GM18511 (cell line): ENCODE data around the gene URAD.
"Not testable (repeated sequence)": the region's sequence is repeated elsewhere in the genome, so short reads cannot be mapped to it uniquely, and the experiment has no call there.

Source experiments
- ATAC-seq: cut with Tn5 transposase; IDR thresholded peaks from one replicate; pipeline ENCODE4 v1.9.1; 2021; ENCODE audit warnings: mild to moderate bottlenecking, moderate library complexity; ENCODE audit not compliant: unreplicated experiment

The URAD gene

DNA sequence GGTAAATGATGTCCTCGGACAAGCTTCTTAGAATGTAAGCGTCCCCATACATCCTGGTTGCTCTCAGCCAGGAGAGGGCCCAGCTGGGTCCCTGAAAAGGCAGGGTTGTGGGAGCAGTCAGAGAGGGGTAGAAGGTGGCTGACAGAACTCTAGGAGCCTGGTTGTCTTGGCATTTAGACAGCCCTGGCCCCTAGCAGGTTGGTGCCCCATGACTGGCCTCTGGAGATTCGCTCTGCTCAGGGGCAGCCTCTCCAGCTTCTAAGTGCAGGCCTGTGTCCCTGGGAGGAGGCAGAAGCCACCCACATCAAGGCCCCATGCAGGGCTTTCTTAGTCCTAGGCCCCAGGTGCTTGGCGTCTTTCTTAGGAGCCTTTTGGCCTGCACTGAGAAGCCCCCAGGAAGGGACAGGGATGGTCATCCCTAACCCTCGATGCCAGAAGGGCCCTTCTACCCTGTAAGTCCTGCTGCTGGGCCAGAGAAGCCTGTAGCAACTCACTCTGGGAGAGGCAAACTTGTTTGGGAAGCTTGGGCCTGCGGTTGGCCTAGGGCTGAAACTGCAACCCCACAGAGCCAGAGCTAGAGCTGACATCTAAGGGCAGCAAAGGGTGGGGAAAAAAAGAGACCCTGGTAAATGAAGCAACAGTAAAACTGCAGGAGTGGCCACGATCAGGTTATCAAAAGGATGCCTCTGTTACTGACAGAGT lies 16.6 kb downstream of the URAD start:
- ATAC-seq: no peak

DNA sequence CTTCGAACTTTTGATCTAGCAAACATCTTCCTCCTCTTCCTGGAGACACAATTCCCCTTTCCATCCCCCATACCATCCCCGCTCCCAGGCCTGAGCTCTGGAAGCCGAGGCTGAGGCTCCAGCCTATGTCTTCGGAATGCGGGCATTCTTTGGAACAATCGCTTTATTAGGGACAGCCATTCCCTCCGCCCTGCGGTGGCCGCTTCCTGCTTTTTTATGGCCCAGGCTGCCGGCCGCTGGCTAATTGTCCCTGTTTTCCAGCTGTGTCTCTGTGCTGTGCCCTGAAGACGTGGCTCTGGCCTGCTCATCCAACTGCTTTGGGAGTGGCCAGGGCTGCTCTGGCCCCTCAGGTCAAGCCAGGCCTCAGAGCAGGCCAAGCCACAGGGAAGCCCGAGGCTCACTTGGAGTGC lies 17.3 kb downstream of the URAD start:
- no peak for ATAC-seq

DNA sequence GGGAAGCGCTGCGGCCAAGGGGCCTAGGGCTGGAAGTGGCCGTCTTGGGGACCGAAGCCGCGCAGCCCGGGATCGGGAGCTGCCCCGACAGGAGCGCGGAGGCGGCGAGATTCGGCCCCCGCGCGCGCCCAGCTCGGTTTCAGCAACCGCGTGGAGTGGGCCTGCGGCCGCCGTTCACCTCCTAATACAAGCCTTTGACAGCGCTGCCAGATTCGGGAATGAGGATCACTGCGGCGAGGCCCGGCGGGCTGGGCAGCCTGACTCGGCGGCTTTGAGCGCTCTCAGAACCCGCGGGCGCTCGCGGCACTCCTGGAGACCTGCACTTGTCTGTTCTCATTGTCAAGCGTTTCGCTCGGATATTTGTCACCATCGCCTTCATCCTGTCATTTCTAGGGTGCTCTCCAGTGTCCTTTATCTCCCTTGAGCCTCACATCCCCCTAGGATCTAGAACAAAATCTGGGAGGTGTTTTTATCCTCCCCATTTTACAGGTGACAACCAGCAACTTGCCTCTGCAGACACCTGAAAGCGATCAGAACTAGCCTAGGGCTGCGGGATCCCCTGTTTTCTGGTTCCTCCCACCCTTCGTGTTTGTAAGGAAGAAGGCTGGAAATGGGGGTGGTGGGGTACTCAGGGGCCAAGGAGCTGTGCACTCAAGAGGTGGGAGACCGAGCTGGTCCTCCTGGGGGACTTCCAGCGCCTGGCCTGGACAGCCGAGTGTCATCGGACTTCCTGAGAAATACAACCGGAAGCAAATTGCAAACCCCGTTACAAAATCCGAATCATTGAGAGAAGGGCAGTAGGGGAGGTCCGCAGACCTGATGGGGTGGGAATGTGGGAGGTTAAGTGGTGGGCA lies 17.9 kb downstream of the URAD start:
- no peak for ATAC-seq

DNA sequence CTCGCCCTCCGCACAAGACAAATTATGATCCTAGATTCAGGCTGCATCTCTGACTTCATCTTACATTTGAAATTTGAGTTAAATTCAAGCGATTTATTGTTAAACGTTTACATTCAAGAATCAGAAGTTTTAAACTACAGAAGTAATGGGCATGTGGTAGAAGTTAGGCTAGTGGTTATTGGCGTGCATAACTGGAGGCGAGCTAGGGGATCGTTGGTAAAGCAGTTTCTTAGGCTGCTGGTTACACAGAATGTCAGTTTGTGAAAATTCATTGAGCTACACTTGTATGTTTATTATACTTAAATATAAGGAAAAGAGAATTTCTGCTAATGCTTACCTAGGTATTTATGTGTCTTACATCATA lies 18.6 kb downstream of the URAD start:
- ATAC-seq: no peak

DNA sequence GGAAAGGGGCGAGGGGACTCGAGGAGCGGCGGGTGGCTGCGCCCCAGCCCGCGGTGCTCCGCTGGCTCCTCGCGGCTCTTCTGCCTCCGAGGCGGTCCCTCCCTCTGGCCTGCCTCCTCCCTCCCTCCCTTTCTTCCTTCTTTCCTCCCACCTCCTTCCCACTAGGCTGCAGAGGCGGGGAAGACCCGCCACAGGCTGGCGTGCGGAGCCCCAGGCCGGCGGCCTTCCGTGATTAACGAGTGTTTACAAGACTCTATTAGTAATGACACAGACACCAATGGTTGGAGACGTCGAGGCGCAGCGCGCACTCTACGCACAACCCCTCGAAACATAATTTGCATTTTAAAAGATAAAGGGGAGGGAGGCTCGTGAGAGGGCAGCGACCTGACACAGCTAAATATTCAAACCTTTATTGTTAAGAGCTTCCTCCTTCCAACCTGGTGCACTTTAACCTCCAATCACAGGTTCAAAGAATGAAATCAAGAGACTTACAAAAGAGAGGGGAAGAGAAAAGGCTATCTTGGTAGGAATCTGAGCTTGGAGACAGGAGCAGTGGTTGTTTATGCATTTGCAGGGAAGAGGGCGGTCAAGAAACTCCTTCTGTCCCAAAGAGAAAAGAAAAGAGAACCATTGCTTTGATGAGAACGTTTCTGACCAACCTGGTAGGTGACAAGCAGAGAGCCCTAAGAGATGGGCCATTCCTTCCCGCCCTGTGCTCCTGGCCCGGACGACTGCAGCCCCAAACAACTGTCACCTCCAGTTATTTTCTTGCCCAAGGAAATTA lies 19.2 kb downstream of the URAD start, which contains the start of gene CDX2:
CDX2 (minus strand) TSS at position 234 of the 784 bp plus-strand sequence. CDS start 309 bp downstream, outside the sequence.
- no peak for ATAC-seq

DNA sequence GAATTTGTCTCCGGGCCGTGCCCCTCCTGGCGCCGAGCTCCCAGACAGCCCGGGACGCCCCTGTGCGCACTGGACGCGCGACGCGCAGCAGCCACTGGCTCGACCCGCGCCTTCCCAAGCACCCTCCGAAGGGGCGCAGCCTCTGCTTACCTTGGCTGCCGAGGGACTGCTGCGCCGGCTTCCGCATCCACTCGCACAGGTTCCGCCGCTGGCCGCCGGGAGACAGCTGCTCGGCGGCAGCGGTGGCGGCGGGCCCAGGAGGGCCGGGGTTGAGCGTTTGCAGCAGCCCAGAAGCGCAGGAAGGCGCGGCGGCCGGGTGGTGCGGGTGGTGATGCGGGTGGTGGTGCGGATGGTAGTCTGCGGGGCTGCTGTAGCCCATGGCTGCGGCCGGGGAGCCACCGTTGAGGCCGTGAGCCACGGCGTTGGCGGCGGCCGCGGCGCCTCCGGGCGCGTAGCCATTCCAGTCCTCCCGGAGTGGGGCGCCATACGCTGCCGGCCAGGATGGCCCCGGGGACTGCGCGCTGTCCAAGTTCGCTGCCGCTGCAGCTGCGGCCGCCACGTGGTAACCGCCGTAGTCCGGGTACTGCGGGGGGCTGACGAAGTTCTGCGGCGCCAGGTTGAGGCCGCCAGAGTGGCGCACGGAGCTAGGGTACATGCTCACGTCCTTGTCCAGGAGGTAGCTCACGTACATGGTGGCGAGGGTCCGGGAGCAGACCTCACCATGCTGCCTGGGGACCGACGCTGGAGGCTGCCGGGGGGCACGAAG lies 20.0 kb downstream of the URAD start:
- no peak for ATAC-seq

DNA sequence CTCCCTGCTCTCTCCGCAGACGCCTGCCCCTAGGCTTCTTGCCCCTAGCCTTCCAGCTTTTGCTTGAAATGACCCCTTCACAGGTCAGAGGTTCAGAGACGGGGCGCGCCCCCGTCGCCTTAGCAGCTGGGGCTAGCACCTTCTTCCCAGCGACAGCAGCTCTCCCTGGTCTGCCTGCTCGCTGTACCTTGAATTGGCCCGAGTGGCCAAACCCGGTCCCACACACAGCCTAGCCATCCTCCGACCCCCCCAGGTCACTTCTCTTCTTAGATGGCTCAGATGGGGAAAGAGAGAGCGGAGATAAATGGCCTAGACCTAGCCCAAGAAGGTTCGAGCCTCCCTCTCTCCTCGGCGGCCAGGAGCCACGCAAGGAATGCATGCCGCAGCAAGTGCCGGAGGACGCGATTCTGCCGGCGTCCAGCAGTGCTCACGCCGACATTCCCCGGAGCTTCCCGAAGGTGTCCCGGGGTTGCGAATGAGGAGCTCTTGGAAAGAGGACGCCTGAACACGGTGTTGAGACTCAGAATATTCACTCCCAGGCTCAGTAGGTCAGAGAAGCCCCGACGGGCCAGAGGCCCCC lies 20.7 kb downstream of the URAD start:
- no peak for ATAC-seq

DNA sequence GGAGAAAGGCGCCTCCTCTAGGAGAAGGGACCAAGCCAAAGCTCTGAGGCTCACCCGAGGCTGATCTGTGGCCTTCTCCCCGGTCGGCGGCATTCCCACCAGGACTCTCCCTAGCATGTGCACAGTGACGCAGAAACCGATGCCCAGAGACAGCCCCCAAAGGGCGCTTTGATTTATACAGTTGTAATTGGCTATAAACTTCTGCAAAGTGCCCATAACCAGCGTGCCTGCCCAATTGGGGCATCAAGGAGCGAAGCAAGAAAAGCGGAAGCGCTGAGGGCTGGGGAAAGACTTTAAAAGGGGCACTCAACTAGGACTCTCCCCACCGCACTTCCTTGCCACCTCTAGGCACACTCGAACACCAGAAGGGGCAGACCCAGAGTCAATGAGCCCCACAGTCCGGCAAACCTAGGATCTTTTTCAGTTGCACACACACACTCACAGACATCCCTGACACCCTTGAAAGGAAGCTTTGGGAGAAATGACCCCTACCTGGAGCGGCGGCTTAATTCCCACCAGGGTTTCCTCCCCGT lies 21.2 kb downstream of the URAD start:
- no peak for ATAC-seq

DNA sequence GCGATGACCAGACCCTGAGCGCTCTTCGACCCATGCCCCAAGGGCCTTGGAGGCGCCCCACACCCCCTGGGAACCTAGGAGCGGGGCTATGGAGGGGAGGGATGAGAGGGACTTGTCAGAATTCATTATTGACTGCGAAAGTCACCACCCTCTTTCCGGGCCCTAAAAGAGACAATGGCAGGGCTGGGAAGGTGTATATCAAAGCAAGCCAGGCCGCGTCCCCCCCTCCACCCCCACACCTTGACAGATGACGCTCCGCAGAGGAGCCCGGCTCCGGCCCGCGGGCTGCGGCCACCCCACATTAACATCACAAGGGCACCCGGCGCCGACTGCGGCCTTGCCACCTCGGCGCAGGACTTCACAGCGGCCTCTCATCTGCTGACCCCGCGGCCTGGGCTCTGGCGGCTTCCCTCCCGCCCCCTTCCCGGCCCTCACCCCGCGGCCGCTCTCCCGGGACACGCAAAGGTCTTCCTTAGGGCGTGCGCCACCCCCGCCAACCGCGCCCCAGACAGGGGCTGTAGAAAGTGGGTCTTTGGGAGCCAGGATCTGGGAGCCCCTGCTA lies 21.8 kb downstream of the URAD start:
- no peak for ATAC-seq

DNA sequence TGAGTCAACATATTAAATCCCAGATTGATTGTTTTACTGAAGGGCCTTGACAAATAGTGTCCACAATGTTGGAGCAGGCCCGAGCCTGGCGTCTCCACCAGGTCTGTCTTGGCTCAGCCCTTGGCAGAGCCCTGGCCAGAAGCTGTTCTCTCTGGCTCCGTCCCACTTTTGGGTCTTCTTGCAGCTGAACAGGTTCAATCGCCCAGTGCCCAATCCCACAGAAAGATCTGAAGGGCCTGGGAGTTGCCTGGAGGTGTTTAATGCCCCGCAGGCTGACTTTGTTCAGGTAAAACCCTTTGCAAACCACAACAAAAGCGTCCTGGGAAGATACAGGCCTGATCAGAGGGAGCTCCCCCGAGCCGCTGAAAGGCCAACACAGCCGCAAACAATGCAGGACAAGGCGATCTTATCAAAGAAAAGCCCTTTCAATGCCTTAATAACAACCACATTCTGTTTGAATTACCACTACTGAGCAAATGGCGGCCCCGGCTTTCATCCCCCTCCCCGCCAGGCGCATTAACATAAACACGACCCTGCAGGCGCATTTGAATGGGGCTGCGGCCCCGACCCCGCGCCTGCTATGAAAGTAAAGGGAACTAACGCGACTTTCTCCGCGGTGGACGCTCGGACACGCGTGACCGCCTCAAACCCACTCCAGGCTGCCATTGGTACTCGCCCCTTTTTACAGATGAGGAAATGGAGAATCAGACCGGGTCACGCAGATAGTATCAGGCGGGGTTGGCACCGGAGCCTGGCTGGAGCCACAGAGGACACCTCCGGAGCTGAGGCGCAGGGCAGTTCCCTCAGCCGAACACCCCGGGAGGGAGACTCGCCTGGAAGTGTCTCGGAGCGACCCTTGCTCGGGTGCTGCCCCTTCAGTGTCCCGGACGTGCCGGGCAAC lies 22.5 kb downstream of the URAD start:
- no peak for ATAC-seq

DNA sequence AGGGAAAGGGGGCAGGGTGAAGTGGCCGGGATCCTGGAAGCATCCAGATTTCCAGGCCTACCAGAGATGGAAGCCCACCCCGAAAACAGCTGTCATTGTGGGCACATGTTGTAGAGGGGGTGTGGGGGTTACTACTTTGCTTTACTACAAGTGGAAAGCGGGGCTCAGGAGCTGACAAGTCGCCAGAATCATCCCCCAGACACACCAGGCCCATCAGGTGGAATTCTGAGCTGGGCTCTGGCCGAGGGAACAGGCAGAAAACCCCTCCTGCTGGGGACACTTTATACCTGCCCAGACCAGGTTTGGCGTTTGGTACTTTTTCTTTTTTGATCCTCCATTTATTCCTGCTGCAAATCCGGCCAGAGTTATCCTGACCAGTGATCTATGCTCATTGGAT lies 23.2 kb downstream of the URAD start:
- ATAC-seq: no peak

DNA sequence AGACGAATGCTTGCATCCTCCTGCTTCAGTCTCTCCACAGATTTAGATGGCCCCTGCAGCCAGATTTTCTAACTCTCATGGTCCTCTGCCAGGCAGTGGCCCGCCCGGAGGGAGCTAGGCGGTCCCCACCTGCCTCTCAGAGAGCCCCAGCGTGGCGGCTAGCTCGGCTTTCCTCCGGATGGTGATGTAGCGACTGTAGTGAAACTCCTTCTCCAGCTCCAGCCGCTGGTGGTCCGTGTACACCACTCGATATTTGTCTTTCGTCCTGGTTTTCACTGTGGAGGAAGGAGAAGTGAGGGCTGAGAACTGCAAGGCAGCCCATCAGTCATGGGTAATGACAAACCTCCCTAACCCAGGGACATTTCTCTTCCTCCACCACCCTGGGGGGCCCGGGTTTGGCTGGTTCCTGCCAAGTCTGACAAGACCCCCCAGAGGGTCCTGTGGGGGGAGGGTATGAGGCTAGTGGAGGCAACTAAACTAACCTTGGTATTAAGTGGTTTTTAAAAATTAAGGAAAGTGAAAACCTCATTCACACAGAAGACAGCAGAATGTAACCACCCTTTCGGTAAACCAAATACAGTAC lies 23.7 kb downstream of the URAD start:
- no peak for ATAC-seq

DNA sequence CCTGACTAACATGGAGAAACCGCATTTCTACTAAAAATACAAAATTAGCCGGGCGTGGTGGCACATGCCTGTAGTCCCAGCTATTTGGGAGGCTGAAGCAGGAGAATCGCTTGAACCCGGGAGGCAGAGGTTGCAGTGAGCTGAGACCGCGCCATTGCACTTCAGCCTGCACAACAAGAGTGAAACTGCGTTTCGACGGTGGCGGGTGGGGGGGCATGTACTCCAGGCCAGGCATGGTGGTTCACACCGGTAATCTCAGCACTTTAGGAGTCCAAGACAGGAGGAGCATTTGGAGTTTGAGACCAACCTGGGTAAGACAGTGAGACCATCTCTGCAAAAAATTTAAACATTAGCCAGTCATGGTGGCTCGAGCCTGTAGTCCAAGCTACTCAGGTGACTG lies 24.3 kb downstream of the URAD start:
- not testable (repeated sequence) for ATAC-seq

DNA sequence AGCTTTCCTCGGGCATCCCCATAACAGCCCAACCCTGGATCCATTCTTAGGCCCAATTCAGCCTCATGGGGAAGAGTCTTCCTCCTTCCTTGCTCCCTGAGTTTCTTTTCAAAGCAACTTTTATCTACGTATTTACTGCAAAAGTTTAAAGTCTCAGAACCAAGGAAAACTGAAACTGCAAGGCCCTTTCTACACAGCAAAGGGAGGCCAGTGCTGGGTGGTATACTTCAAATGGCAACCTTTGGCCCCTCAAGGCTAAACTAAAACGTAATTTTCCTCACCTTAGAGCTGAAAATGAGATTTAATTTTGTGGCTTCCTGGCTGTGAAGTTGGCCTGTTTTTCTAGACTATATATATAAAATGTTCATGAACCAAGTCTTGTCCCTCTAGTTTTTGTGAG lies 25.0 kb downstream of the URAD start:
- no peak for ATAC-seq

DNA sequence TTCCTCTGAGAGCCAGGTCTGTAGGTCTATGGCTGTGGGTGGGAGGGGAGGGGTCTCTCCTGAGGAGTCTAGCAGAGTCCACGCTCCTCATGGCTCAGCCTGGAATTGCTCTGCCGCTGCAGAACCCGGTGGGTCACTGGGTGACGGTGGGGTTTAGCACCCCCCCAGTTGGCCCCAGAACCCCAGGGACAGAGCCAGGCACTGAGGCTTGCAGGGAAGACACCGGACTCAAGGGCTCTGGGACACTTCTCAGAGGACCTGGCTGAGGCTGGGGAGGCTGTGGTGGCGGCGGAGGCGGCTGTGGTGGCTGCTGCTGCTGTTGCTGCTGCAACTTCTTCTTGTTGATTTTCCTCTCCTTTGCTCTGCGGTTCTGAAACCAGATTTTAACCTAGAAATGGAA lies 25.5 kb downstream of the URAD start:
- no peak for ATAC-seq

DNA sequence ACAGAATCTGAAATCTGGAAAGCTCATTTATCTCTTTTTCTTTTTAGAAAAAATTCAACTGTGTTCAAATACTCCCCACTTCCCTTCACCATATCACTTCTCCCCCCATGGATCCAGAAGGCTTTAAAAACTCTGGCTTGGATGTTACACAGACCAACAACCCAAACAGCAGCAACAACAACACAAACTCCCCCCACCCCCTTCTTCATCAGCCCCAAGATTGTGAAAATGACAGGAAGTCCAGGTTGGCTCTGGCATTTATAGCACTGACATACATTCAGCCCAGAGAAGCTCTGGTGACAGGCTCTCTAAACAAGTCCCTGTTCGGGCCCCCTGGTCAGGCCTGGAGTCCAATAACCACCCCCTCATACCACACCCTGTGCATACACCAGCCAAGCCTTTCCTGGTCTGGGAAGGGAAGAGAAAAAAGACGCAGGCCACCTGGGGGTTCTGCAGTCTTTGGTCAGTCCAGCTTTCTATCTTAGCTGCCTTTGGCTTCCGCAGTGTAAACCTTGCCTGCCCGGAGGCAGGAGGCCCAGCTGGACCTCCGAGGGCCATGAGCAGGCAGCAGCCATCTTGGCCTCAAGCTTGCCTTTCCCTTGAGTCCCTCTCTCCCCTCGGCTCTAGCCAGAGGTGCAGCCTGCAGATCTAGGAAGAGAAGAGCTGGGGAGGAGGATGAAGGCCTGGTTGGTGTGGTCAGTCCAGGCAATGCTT lies 26.2 kb downstream of the URAD start:
- no peak for ATAC-seq

DNA sequence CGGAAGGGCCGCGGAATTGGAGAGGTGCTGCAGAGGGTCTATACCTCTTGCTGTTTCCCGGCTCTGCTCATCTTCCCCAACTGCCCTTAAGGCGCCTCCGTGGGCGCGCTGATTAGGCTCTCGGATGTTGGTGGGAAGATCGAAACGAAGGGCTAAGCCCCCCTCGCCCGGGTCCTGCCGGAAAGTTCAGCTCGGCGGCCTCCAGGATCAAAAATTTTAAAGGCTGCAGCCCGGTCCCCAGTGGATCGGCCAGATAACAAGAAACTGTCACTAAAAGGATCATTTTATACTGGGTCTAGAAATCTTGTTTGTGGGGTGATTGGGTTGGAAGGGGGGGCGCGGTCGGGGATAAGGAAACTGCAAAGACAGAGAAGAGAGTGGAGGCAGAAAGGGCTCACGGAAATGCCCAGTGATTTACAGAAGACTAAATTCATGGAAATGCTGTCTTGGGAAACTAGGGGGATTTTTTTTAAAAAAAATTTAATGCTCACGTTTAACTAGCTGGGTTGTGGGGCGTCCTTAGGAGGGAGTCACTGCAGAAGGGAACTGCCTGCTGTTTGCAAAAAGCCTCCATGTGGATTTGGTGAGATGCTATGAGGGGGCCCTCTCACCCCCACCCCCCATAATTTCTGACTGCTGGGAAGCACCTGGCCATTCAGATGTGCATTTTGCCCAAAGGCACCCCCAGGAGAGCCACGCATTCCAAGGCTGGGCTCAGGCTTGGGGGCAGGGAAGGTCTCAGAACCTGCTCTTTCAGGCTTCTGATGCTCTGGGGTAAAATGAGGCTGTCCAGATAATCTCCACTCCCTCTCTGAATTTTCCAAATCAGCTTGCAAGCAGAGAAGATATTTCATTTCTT lies 27.0 kb downstream of the URAD start:
- ATAC-seq: no peak
